ENCODE measurements around the gene PLEKHM1. TPM values are rescaled to one million over a fixed set of nuclear protein-coding genes. Genes with fewer than 3 reads are reported as not detected.
"Not testable (repeated sequence)": the region's sequence is repeated elsewhere in the genome, so short reads cannot be mapped to it uniquely, and the experiment has no call there.

The PLEKHM1 gene
- total and polyA plus RNA-seq, 2 of the 4 experiments (the other 2 are of a cell fraction), result 4.7 to 16.4 TPM

GRCh38 chr17:45454341-45454740 is 36.2 kb downstream of the PLEKHM1 start:
- POLR2A ChIA-PET (ENCODE audit: unreplicated experiment); CTCF ChIA-PET: not testable (repeated sequence)

GRCh38 chr17:45453731-45454130 is 36.8 kb downstream of the PLEKHM1 start:
- WGBS, 2 experiments (ENCODE audit: extremely low coverage in 2 of 2, insufficient read length in 1 of 2), result 91% methylated on average over 6 of the region's 17 CpGs; no CpG with 5 or more reads in 1 of the 2 experiments
- BruUV-seq (replicated peaks), result not testable (repeated sequence)

More at GRCh38 chr17:45454341-45454740, 36.2 kb downstream of the PLEKHM1 start:
- H2AK5ac ChIP-seq (ENCODE audit: low read depth, low read length); H3K14ac ChIP-seq (replicated peaks; ENCODE audit: low read depth, low read length); BruUV-seq (replicated peaks); H3K9me3 ChIP-seq (ENCODE audit: control insufficient read depth, insufficient read depth, low read length); H3K4me3 ChIP-seq (ENCODE audit: insufficient read depth, low read depth, low read length); H3K27me3 ChIP-seq (ENCODE audit: control insufficient read depth, insufficient read depth, low read length); H3K79me1 ChIP-seq (ENCODE audit: low read depth in 1 of 2, low read length in 2 of 2); H4K20me1 ChIP-seq (ENCODE audit: insufficient read depth, low read length); H4K5ac ChIP-seq (ENCODE audit: low read depth, low read length); H3K9ac ChIP-seq (ENCODE audit: low read depth, low read length); H4K8ac ChIP-seq (ENCODE audit: low read depth in 2 of 2, low read length in 2 of 2); H2BK120ac ChIP-seq (ENCODE audit: low read depth, low read length); DNase-seq; H3K4me1 ChIP-seq (ENCODE audit: control insufficient read depth, insufficient read depth, low read length); H3K9me1 ChIP-seq (ENCODE audit: insufficient read depth, low read length); H3K4me2 ChIP-seq (ENCODE audit: low read depth, low read length); dilution Hi-C loops (cut with HindIII; ENCODE audit: low sequenced_read_pairs, unreplicated experiment); H4K91ac ChIP-seq (ENCODE audit: insufficient read depth, low read depth, low read length); ATAC-seq (ENCODE audit: low read depth); intact Hi-C loops (cut with micrococcal nuclease); in situ Hi-C loops (cut with MboI; ENCODE audit: low sequenced_read_pairs); H2BK15ac ChIP-seq (ENCODE audit: low read depth, low read length); H3K27ac ChIP-seq (ENCODE audit: insufficient read depth, low read length); H3K18ac ChIP-seq (ENCODE audit: low read depth, low read length); H2BK5ac ChIP-seq (ENCODE audit: low read depth, low read length, poor library complexity, severe bottlenecking); H3K23ac ChIP-seq (ENCODE audit: low read depth, low read length); H2AK9ac ChIP-seq (replicated peaks; ENCODE audit: low read depth, low read length, poor library complexity); H2AFZ ChIP-seq (replicated peaks; ENCODE audit: low read length, poor library complexity); H3K4ac ChIP-seq (ENCODE audit: low read depth, low read length); H2BK20ac ChIP-seq (ENCODE audit: low read depth, low read length); H3K56ac ChIP-seq (ENCODE audit: extremely low read depth, insufficient read depth, low read length): not testable (repeated sequence)
- peaks cover 16% of the 10 kb centered on the region; the same call in 1 of the 2 replicates for H3K36me3 ChIP-seq (ENCODE audit: control insufficient read depth, insufficient read depth, low read length)
- 100% methylated on average over 1 of the region's 8 CpGs; no CpG with 5 or more reads in 1 of the 2 experiments for WGBS, 2 experiments (ENCODE audit: extremely low coverage in 2 of 2, insufficient read length in 1 of 2)

More at GRCh38 chr17:45453731-45454130, 36.8 kb downstream of the PLEKHM1 start:
- H3K36me3 ChIP-seq (ENCODE audit: control insufficient read depth, insufficient read depth, low read length), result peaks cover 15% of the 10 kb centered on the region; the same call in 1 of the 2 replicates
- DNase-seq; H3K9me3 ChIP-seq (ENCODE audit: control insufficient read depth, insufficient read depth, low read length); in situ Hi-C loops (cut with MboI; ENCODE audit: low sequenced_read_pairs); H3K9ac ChIP-seq (ENCODE audit: low read depth, low read length); H3K56ac ChIP-seq (ENCODE audit: extremely low read depth, insufficient read depth, low read length); H4K5ac ChIP-seq (ENCODE audit: low read depth, low read length); H2BK20ac ChIP-seq (ENCODE audit: low read depth, low read length); ATAC-seq (ENCODE audit: low read depth); H4K91ac ChIP-seq (ENCODE audit: insufficient read depth, low read depth, low read length); H3K4me2 ChIP-seq (ENCODE audit: low read depth, low read length); intact Hi-C loops (cut with micrococcal nuclease); H3K27me3 ChIP-seq (ENCODE audit: control insufficient read depth, insufficient read depth, low read length); H3K9me1 ChIP-seq (ENCODE audit: insufficient read depth, low read length); H3K14ac ChIP-seq (replicated peaks; ENCODE audit: low read depth, low read length); H3K23ac ChIP-seq (ENCODE audit: low read depth, low read length); H3K4me1 ChIP-seq (ENCODE audit: control insufficient read depth, insufficient read depth, low read length); H3K4ac ChIP-seq (ENCODE audit: low read depth, low read length); H2AK5ac ChIP-seq (ENCODE audit: low read depth, low read length); H2AFZ ChIP-seq (replicated peaks; ENCODE audit: low read length, poor library complexity); CTCF ChIA-PET; H2AK9ac ChIP-seq (replicated peaks; ENCODE audit: low read depth, low read length, poor library complexity); dilution Hi-C loops (cut with HindIII; ENCODE audit: low sequenced_read_pairs, unreplicated experiment); H4K20me1 ChIP-seq (ENCODE audit: insufficient read depth, low read length); H2BK15ac ChIP-seq (ENCODE audit: low read depth, low read length); H2BK5ac ChIP-seq (ENCODE audit: low read depth, low read length, poor library complexity, severe bottlenecking); H3K27ac ChIP-seq (ENCODE audit: insufficient read depth, low read length); POLR2A ChIA-PET (ENCODE audit: unreplicated experiment); H3K4me3 ChIP-seq (ENCODE audit: insufficient read depth, low read depth, low read length); H3K79me1 ChIP-seq (ENCODE audit: low read depth in 1 of 2, low read length in 2 of 2); H3K18ac ChIP-seq (ENCODE audit: low read depth, low read length); H4K8ac ChIP-seq (ENCODE audit: low read depth in 2 of 2, low read length in 2 of 2); H2BK120ac ChIP-seq (ENCODE audit: low read depth, low read length): not testable (repeated sequence)
